ENCODE measurements around the gene PKDCC.

DNA sequence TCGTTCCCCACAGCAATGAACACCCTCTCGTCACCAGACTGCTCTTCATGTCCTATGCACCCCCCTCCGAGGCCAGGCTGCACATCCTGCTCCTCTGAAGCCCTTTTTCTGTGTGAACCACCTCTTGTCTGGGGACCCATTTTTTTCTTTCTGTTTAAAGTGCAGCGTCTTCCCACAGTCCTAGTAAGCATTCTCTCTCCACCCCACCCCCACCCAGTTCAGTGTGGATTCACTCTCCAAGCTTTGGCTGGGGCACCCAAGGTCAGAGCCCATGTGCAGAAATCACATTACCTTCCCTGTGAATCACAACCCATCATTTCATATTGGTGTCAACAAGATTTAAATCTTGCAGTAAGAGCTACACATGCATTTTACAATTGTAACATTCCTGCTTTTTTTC lies 26.4 kb upstream of the PKDCC start:
- TF ChIP-seq POLR2A (IDR thresholded peaks at IDR 0.05), result no peak
- TF ChIP-seq, protein P1, sequence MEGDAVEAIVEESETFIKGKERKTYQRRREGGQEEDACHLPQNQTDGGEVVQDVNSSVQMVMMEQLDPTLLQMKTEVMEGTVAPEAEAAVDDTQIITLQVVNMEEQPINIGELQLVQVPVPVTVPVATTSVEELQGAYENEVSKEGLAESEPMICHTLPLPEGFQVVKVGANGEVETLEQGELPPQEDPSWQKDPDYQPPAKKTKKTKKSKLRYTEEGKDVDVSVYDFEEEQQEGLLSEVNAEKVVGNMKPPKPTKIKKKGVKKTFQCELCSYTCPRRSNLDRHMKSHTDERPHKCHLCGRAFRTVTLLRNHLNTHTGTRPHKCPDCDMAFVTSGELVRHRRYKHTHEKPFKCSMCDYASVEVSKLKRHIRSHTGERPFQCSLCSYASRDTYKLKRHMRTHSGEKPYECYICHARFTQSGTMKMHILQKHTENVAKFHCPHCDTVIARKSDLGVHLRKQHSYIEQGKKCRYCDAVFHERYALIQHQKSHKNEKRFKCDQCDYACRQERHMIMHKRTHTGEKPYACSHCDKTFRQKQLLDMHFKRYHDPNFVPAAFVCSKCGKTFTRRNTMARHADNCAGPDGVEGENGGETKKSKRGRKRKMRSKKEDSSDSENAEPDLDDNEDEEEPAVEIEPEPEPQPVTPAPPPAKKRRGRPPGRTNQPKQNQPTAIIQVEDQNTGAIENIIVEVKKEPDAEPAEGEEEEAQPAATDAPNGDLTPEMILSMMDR (IDR thresholded peaks at IDR 0.05), result no peak
